GM21576 (cell line): ENCODE measurements around the gene HSD17B1.
"Not testable (repeated sequence)": the region's sequence is repeated elsewhere in the genome, so short reads cannot be mapped to it uniquely, and the experiment has no call there.

ENCODE experiments used
- ATAC-seq: cut with Tn5 transposase; IDR thresholded peaks from one replicate; pipeline ENCODE4 v1.9.1; 2021; ENCODE audit warnings: mild to moderate bottlenecking, moderate library complexity; ENCODE audit not compliant: unreplicated experiment

Gene HSD17B1

DNA sequence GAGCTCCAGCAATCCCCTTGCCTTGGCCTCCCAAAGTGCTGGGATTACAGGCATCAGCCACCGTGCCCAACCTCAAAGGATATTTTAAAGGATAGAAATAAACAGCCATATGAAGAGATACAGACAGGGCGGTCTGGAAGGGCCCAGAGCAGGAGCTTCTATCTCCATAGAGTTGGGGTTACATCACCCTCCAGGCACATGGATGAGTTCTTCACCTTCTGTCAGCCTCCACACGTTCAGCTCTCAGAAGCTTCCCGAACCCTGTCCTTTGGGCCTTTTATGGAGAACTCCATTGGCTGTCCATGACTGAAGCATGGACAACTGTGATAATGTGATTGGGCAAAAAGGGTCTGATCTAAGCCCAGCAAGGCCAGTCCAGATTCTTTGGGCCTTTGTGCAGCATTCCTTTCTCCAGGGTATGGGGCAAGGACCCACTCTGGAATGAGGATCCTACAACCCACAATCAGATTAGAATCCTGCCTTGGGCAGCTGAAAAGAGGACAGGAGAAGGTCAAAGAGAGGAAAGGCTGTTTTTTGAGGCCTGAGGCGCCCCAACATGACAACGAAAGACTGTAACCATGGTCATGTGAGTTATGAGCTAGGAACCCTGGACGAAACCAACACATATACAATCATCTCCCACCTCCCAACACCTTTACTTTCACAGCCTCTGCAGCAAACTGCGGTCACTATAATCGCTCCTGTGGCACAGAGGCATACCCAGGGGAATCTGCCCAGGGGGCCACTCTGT, 6.8 kb upstream of the HSD17B1 start:
- not testable (repeated sequence) for ATAC-seq

DNA sequence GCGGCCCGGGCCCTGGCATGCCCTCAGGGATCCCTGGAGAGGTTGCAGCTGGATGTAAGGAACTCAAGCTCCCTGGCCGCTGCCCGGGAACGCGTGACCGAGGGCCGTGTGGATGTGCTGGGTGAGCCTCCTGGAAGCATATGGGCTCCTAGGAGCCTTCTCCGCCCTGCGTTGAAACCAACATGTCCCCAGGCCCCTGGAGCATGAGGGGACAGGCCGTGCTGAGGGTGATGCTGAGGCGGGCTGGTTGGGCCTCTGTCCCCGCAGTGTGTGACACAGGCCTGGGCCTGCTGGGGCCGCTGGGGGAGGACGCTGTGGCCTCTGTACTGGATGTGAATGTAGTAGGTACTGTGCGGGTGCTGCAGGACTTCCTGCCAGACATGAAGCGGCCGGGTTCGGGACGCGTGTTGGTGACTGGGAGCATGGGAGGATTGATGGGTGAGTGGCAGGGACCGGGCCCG, 5.7 kb upstream of the HSD17B1 start:
- no peak for ATAC-seq

DNA sequence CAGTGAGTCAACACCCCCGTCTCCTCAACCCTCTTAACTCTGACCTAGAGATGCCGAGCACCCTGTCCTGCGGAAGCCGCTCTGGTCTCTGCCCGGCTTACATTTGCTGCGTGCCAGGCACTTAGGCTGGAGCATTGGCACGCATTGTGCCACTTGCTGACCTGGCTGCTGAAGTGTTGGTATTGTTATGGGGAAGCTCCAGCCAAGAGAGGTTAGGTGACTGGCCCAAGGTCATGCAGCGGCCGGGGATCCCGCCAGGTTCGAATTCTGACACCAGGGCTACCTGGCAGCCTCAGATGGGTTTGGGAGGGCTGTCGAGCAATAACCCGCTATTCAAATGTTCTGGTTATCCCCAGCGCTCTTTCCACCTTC, 5.0 kb upstream of the HSD17B1 start:
- no peak for ATAC-seq

DNA sequence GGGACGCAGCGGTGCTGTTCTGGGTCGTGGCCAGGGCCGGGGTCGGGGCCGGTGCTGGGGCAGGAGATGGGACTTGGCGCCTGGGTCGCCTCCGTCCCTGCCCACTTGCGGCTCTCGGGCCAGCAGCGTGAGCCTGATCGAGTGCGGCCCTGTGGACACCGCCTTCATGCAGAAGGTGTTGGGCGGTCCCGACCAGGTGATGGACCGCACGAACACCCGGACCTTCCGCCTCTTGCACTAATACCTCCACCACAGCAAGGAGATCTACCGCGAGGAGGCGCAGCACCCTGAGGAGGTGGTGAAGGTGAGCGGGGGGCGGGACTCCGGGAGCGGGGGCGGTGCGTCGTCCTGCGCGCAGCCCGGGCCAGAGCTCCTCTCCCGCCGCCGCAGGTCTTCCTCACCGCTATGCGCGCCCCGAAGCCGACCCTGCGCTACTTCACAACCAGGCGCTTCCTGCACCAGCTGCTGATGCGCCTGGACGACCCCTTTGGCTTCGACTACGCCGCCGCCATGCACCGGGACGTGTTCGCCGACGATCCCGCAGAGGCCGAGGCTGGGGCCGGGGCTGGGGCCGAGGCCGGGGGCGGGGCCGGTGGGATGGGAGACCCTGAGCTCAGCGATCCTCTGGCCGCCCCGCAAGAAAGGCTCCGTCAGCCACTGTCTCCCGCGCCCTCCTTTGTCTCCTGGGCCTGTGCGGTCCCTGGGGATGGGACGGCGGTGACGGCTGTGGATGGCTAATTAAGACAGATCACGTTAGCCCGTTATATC, 4.5 kb upstream of the HSD17B1 start:
- no peak for ATAC-seq

DNA sequence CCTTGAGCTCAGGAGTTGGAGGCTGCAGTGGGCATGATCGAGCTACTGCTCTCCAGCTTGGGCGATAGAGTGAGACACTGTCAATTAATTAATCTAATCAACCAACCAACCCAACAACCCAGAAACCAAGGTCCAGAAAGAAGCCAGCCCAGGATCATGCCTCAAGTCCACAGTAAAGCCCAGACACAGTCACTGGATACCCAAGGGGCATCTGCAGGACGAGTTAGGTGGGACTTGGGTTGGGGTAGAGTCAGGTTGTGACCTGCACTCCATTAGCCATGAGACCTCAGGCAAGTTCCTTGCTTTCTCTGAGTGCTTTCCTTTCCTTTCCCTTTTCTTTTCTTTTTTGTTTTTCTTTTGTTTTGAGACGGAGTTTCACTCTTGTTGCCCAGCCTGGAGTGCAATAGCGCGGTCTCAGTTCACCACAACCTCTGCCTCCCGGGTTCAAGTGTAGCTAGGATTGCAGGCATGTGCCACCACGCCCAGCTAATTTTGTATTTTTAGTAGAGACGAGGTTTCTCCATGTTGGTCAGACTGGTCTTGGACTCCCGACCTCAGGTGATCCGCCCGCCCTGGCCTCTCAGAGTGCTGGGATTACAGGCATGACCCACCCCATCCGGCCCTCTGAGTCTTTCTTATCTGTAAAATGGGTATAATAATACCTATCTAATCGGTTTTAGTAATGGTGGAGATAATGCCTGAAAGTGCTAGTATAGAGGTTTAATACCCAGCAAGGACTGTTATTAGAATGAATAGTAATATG, 3.5 kb upstream of the HSD17B1 start:
- no peak for ATAC-seq

DNA sequence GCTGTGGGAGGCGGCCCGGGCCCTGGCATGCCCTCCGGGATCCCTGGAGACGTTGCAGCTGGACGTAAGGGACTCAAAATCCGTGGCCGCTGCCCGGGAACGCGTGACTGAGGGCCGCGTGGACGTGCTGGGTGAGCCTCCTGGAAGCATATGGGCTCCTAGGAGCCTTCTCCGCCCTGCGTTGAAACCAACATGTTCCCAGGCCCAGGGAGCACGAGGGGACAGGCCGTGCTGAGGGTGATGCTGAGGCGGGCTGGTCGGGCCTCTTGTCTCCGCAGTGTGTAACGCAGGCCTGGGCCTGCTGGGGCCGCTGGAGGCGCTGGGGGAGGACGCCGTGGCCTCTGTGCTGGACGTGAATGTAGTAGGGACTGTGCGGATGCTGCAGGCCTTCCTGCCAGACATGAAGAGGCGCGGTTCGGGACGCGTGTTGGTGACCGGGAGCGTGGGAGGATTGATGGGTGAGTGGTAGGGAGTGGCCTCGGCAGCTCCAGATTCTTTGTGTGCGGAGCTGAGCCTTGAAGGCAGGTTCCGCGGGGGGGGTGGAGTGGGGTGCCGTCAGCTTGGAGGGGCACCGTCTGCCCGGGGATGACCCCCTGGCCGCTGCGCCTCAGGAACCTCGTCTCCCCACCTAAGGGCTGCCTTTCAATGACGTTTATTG, 567 bp downstream of the HSD17B1 start:
- no peak for ATAC-seq

DNA sequence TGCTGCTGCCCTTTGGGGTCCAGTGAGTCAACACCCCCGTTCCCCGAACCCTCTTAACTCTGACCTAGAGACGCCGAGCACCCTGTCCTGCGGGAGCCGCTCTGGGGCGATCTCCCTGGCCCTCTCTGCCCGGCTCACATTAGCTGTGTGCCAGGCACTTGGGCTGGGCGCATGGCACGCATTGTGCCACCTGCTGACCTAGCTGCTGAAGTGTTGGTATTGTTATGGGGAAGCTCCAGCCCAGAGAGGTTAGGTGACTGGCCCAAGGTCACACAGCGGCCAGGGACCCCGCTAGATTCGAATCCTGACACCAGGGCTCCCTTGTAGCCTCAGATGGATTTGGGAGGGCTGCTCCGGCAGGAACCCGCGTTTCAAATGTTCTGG, 1.1 kb downstream of the HSD17B1 start:
- no peak for ATAC-seq

DNA sequence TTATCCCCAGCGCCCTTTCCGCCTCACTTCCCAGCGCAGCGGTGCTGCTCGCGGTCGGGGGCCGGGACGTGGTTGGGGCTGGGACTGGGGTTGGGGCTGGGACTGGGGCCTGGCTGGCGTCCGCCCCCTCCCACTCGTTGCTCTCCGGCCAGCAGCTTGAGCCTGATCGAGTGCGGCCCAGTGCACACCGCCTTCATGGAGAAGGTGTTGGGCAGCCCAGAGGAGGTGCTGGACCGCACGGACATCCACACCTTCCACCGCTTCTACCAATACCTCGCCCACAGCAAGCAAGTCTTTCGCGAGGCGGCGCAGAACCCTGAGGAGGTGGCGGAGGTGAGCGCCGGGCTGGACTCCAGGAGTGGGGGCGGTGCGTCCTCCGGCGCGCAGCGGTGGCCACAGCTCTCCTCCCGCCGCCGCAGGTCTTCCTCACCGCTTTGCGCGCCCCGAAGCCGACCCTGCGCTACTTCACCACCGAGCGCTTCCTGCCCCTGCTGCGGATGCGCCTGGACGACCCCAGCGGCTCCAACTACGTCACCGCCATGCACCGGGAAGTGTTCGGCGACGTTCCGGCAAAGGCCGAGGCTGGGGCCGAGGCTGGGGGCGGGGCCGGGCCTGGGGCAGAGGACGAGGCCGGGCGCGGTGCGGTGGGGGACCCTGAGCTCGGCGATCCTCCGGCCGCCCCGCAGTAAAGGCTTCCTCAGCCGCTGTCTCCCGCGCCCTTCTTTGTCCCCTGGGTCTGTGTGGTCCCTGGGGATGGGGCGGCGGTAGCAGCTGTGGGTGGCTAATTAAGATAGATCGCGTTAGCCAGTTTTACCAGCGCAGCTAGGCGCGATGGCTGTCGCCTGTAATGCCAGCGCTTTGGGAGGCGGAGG, 1.8 kb downstream of the HSD17B1 start:
- peak; percentile 66 for ATAC-seq

DNA sequence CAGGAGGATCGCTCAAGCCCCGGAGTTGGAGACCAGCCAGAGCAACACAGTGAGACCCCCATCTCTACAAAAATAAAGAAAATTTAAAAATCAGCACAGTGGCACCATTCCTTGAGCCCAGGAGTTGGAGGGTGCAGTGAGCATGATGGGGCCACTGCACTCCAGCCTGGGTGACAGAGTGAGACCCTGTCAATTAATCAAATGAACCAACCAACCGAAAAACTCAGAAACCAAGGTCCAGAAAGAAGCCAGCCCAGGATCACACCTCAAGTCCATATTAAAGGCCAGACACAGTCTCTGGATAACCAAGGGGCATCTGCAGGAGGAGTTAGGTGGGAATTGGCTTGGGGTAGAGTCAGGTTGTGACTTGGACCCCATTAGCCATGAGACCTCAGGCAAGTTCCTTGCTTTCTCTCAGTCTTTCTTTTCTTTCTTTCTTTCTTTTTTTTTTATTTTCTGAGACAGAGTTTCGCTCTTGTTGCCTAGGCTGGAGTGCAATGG, 2.4 kb downstream of the HSD17B1 start:
- no peak for ATAC-seq

DNA sequence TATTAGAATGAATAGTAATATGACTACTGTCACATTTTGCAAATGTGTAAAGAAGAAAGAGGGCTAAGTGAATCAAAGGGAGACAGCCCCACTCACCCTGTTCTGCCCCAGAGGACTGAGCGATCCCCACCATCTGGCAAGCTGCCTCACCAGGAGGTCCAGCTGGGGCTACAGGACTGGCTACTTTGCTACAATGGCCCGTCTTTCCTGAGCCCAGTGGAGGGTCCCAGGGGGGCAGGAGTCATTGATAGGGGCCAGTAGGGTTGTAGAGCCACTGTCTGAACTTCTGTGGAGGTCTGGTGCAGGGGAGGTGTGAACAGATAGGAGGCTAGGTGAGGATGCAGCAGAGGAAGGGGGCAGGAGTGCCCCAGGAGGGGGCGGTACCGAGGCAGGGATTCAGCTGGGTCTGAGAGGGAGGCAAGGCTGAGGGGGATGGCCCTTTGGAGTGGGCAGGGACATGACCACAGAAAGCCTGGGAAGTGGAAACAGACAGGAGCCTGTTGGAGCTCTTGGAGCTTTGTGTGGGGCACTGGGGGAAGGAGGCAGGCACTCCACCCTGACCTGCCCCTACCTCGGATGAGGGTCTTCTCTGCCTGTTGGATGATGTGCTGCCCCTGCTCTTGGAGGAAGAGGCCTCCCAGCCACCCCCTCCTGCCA, 3.4 kb downstream of the HSD17B1 start:
- not testable (repeated sequence) for ATAC-seq

DNA sequence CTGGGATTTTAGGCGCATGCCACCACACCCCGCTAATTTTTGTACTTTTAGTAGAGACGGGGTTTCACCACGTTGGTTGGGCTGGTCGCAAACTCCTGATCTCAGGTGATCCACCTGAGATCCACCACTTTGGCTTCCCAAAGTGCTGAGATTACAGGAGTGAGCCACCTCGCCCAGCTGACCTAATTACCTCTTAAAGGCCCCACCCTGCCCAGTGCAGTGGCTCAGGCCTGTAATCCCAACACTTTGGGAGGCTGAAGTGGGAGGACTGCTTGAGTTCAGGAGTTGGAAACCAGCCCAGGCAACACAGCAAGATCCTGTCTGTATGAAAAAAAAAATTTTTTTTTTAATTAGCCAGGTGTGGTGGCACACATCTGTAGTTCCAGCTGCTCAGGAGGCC, 6.4 kb downstream of the HSD17B1 start:
- ATAC-seq, result no peak

DNA sequence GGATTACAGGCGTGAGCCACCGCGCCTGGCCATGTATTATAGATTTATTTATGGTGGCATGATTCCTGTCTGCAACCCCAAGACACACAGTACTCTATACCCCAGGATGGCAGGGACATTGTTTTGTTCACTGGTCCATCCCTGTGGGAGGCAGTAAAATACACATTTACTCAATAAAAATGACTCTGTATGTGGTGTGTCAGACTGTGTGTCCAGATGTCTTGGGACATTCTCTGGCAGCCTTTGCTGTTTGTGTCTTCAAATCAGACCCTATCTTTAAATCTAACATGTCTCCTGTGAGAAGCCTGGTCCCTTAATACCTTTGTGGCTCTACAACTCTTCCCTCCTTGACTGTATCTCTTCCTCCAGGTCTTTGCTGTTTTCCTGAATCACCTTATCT, 7.5 kb downstream of the HSD17B1 start:
- ATAC-seq, result no peak

DNA sequence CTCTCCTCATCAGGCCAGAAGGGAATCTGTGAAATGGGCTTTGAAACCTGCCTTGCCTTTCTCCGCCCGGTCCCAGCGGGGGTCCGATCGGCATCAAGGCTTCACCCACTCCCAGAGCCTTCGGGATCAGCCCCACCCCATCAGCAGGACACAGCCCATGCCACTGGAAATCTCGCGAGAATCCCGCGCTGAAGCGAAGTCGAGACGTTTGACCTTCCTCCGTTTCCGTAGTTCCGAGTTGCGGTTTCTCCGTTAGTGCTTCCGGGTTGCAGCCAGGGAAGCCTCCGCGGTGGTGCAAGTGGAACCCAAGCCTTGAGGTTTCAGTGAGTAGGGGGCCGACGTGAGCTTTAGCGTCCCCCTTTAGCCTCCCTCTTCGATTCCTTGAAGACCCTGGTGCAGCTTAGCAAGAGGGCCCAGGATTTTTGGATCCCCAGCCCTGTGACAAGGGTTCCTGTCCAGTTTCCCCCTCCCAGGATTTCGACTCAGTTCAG, 9.2 kb downstream of the HSD17B1 start, which contains the start of gene COASY:
Gene COASY (plus strand): TSS at position 252 of the 491 bp plus-strand sequence. CDS start 475 bp downstream, outside the sequence.
- ATAC-seq, result peak; percentile 55

DNA sequence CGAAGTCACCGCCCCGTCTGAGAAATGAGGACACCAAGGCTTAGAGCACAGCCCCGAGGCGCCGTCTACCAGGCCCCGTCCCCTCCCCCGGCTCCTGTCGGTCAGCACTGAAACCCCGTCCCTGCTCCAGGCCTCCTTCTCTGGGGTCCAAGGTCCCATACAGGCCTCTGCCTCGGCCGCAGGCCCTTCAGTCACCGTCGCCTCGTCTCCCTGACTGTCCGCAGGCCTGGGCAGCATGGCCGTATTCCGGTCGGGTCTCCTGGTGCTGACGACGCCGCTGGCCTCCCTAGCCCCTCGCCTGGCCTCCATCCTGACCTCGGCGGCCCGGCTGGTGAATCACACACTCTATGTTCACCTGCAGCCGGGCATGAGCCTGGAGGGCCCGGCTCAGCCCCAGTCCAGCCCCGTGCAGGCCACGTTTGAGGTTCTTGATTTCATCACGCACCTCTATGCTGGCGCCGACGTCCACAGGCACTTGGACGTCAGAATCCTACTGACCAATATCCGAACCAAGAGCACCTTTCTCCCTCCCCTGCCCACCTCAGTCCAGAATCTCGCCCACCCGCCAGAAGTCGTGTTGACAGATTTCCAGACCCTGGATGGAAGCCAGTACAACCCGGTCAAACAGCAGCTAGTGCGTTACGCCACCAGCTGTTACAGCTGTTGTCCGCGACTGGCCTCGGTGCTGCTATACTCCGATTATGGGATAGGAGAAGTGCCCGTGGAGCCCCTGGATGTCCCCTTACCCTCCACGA, 9.8 kb downstream of the HSD17B1 start:
- ATAC-seq, result peak; percentile 1

DNA sequence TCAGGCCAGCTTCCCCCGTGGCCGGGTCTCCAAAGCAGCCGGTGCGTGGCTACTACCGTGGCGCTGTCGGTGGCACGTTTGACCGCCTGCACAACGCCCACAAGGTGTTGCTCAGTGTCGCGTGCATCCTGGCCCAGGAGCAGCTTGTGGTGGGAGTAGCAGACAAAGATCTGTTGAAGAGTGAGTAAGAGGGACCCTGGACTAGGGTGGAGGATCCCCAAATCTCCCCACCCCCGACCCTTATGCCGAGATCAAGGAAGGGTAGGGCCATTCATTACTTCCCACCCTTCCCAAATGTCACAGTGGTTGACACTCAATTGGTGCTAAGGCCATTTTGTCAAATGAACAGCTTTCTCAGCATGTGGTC, 10.4 kb downstream of the HSD17B1 start:
- ATAC-seq, result no peak

DNA sequence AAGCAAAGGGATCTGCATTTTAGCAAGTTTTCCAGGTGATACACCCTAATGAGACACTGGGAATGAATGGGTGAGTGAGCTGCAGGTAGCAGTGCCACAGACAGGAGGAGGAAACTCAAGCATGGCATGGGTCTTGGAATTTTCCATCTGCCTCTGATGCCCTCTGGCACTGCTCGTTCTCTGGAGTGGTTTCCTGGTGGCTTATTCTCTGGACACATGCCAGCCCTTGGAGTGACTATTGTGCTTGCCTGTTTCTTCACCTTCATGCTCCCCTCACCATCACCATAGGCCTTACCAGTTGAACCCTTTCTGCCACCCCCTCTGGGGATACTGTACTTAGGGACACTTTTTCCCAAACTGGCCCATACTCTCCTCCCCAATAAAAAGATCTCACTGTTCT, 10.8 kb downstream of the HSD17B1 start:
- no peak for ATAC-seq

DNA sequence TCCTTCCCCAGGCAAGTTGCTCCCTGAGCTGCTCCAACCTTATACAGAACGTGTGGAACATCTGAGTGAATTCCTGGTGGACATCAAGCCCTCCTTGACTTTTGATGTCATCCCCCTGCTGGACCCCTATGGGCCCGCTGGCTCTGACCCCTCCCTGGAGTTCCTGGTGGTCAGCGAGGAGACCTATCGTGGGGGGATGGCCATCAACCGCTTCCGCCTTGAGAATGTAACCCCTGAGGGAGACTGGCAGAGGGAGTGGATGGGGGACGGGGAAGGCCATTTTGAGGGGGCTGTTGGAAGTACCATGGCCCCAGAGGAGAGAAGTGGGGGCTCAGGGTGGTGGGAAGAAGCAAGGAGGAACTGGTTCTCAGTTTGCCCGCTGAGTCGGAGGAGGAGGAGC, 11.2 kb downstream of the HSD17B1 start:
- ATAC-seq, result no peak

DNA sequence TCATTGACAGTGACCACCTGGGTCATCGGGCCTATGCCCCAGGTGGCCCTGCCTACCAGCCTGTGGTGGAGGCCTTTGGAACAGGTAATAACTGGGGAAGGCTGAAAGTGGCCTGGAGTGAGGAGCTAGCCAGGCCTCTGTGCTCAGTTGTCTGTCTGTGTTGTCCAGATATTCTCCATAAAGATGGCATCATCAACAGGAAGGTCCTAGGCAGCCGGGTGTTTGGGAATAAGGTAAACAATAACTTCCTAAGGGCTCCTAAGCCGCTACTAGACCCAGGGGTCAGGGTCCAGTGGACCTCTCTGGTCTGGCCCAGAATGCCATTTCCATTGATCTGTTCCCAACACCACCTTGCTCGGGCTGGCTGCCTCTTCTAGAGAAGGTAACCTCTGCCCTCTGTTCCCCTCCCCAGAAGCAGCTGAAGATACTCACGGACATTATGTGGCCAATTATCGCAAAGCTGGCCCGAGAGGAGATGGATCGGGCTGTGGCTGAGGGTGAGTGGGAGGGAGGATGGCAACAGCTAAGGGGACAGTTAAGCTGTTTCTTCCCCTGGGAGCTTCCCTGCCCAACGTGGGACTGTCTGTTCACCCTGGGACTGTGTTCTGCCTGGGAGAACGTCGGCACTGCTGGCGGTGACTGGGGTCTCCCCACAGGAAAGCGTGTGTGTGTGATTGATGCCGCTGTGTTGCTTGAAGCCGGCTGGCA, 12.2 kb downstream of the HSD17B1 start:
- no peak for ATAC-seq
